Measurements from ENCODE around the gene FGFRL1. TPM values are rescaled to one million over a fixed set of nuclear protein-coding genes. Genes with fewer than 3 reads are reported as not detected.

The FGFRL1 gene
- total and polyA plus RNA-seq, 2 of the 13 experiments (the other 11 are each of a cell fraction or from before 2014, with no cell fraction given) = 19.1 to 30.6 TPM

GRCh38 chr4:1039493-1040343 is 28.3 kb downstream of the FGFRL1 start (continued):
- TF ChIP-seq ZNF407 (CRISPR knock-in tag; IDR thresholded peaks at IDR 0.05; ENCODE audit: not compliant biosample characterization) (no peak), BRD4 (CRISPR knock-in tag; IDR thresholded peaks at IDR 0.05) (no peak)

Measured in HepG2 (cell line).